HG03565 (cell line): ENCODE results near the gene RFLNA.
"Not testable (repeated sequence)": the region's sequence is repeated elsewhere in the genome, so short reads cannot be mapped to it uniquely, and the experiment has no call there.

Source experiments
- ATAC-seq: cut with Tn5 transposase; IDR thresholded peaks from one replicate; pipeline ENCODE4 v1.9.1; 2021; ENCODE audit warnings: mild to moderate bottlenecking, moderate library complexity; ENCODE audit not compliant: unreplicated experiment

The RFLNA gene

DNA sequence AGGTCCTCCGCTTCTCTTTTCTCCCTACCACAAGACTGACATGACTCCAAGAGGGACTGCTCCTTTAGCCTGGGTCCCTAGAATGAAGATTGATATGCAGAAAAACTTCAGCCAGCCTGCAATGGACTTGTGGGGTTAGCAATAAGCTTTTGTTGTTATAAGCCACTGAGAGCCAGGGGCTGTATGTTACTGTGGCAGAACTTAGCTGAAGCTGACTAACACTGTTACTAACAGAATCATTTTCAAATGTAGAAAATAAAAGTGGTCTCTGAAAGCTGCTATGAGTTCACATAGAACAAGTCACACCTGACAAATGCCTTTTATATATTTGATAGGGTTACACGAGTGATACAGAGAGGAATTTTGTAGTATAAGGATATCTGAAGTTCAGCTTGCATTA, 13.6 kb upstream of the RFLNA start:
- no peak for ATAC-seq

DNA sequence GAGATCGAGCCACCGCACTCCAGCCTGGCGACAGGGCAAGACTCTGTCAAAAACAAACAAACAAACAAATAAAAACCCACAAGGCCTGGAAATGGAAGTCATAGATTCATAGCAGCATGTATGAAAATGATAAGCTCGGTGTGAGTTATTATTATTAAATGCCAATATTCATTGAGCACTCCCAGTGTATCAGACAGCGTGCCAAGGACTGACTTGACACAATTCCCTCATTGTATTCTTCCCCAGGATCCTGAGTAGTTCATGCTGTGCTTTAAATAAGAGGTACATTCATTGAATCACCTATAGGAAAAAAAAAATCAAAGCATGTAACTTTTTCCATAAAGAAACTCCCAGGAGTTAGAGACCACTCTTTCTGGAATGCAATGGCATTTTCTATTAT, 12.6 kb upstream of the RFLNA start:
- ATAC-seq: no peak

DNA sequence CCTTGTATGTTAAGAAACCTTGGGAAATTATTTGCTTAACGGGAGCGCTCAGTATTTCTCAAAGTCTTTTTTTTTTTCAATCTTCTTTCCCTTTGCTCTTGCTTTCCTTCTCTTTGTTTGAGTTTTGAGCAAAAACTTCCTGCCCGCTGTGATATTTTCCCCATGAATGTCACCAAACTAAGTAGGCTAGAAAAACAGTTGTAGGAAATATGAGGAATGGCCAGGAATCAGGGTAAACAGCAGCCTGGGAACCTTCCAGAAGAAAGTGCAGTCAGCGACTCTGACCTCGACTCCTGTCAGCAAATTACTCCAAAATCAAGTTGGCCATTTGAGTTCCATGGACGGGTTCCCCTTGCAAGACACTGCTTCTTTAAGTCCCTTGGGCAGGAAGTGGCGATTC, 11.6 kb upstream of the RFLNA start:
- no peak for ATAC-seq

- no peak for ATAC-seq
Measured at GRCh38 chr12:124284368-124284767, 10.5 kb upstream of the RFLNA start.

GRCh38 chr12:124286414-124286813, 8.5 kb upstream of the RFLNA start:
- no peak for ATAC-seq

DNA sequence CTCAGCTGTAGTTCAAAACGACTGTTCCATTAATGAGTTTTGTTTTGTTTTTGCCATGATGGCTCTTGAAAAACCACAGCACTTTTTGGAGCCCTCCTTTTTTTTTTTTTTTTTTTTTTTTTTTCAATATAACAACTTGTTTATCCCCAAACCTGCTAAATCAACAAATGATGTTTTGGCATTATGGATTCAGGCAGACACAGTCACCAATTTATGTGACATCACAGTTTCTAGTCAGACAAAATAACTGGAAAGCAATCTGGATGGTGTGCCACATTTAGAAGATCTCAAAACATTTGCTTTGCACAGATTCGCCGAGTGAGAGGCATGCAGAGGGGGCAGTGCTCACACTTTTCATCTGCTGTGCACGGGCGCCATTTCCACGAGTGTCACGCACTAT, 7.9 kb upstream of the RFLNA start:
- no peak for ATAC-seq

GRCh38 chr12:124289634-124290600, 5.0 kb upstream of the RFLNA start:
- no peak for ATAC-seq

DNA sequence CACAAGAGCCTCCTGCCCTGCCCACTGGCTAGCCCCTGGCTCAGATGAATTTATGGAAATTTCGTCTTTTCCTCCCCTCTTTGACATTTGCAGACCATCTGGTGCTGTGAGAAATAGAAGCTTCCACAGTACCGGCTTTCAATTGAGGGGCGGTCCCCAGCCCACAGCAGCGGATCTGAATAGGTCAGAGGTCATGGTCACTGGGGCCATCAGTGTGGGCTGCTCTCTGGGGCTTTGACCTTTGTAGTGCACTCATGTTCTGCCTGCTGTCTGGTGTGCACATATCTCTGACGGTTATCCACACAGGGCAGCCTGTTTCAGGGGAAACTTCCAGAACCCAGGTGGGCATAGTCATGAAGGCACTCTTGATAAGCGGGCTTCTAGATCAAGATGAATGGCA, 2.5 kb upstream of the RFLNA start:
- ATAC-seq: no peak

DNA sequence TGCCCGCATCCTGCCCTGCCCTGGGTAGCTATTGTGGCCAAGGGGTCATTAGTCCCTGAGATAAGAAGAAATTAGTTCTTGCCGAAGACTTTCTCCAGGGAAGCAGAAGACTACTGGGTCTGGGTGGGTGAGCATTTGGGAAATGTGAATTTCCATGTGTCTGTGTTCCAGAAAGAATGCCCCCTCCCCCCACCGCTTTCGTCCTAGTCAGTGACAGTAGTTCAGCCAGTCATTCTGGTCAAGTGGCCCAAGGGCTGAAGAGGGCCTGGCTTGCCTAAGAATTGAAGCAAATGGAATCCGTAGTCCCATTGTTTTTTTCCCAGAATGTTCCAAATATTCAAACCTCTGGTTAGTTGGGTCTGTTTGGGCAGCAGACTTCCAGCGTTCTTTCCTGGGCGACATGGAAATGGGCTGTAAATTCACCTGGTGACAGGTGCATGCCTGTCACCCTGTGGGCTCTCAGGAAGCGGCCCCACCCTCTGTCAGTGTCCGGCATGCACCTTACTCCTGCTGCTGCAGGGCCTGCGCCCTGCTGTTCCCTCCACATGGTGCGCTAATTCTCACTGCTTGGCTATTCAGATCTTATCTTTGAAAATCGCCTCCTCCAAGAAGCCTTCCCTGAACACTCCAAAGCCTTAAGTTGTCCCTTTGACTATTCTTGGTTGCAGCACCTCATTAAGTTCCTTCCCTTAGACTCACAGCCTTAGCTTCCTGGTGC, 1.4 kb upstream of the RFLNA start:
- ATAC-seq: no peak

GRCh38 chr12:124295431-124296058, 652 bp downstream of the RFLNA start:
- ATAC-seq: no peak

DNA sequence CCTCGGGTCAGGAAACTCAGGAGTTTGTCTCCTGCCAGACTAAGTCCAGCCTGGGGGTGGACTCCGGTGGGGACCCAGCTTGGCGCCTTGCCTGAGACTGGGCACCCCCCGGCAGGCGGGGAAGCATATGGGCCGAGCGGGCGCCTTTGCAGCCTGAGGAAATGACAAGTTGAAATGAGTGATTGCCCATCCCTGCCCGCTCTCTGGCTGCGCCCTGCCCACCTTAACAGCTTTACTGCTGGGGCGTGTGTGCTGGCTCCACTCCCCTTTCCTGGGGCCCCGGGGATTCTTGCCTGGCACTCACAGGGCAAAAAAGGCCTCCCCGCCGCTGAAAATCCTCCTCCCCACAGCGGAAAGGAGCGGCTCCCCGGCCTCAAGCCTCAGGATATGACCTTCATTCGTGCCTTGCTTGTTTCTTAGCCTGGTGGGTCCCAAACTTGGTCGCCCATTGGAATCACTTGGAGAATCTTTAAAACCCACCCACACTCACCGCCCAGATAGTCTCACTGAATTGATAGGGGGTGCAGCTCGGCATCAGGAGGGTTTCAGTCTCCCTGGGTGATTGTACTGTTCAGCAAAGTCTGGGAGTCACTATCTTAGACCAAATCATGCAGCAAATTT, 1.5 kb downstream of the RFLNA start:
- no peak for ATAC-seq

GRCh38 chr12:124296916-124297351, 2.0 kb downstream of the RFLNA start:
- no peak for ATAC-seq

GRCh38 chr12:124297389-124297788, 2.5 kb downstream of the RFLNA start:
- ATAC-seq: no peak

- no peak for ATAC-seq
Measured at GRCh38 chr12:124297856-124298255, 3.0 kb downstream of the RFLNA start.

GRCh38 chr12:124298685-124299410, 4.0 kb downstream of the RFLNA start:
- no peak for ATAC-seq

DNA sequence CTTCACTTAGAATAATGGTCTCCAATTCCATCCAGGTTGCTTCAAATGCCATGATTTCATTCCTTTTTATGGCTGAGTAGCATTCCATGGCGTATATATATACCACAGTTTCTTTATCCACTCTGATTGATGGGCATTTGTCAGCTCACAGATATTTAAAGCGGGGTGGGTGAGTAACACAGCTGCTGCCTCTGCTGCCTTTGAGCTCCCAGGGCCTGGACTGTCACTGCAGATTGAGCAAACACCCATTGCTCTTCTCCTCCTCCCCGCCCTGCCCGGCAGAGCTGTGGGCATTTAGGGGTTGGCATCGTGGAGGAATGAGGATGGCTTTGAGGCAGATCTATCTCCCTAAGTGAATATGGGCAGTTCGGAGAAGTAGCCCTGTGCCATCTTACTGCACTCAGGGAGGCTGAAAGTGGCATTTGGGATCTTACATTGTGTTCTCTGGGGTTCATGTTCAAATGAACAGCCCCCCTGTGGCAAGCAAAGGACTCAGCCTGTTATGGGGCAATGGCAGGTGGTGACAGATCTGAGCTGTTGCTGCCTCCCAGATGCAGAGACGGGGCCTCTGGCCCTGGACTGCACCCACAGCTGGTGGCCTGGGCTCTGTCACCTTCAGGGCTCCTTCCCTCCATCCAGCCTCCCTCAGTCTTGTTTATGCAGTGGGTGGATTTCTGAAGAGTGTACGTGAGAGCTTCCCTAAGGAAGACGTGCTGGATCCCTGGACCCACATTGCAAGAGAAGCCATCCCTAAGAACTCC, 4.9 kb downstream of the RFLNA start:
- ATAC-seq: no peak

DNA sequence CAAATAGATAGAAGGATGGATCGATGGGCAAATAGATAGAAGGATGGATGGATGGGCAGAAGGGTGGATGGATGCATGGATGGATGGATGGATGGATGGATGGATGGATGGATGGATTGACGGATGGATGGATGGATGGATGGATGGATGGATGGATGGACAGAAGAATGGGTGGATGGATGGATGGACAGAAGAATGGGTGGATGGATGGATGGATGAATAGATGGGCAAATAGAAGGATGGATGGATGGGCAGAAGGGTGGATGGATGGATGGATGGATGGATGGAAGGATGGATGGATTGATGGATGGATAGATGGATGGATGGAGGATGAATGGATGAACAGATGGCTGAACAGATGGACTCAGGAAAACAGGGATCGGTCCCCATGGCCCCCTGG, 5.8 kb downstream of the RFLNA start:
- not testable (repeated sequence) for ATAC-seq

- ATAC-seq: no peak
Measured at GRCh38 chr12:124301084-124301654, 6.3 kb downstream of the RFLNA start.

GRCh38 chr12:124302241-124302806, 7.4 kb downstream of the RFLNA start:
- no peak for ATAC-seq
